VCaP (cell line): ENCODE data around the gene PRKD1.

Experiments used
- H3K27ac ChIP-seq: fragments of 450-650 bp; 2 replicates; pipeline ENCODE4 v1.5.1; 2017
- TF ChIP-seq, protein P1 (sequence below): fragments of 450-650 bp; conservative IDR thresholded peaks from 2 replicates; pipeline ENCODE4 v1.5.1; 2017; ENCODE audit warnings: mild to moderate bottlenecking, moderate library complexity

The PRKD1 gene

DNA sequence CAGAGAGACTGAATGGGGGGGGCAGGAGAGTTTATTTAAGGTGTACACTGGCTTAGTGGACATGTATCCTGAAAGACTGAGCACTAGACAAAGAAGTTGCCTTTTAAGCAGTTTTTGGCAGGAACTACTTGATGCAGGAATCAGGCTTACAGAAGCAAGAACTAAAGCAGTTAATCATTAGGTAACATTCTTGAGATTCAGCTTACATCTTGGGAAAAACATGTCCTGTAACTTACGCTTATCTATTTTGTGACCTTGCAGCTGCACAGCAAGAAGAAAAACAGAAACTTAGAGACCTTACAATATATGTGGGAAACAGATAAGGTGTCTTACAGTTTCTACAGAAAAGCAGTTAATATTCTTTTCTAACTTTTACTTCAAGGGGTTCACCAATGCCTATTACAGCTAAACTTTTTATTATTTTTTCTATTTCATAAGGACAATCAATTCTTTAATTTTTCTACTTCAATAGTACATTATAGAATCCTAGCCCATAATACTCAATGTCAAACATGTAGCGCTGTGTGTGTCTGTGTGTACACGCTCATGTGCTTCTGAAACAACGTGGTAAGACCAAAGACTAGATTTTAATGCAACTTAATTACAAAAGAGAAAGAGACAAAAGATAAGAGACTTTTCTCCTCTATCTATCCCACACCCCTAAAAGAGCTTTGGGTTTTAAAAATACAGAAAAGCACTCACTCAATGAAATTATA, 276.9 kb downstream of the PRKD1 start:
- H3K27ac ChIP-seq, result no peak overlapping the region
- TF ChIP-seq, protein P1, sequence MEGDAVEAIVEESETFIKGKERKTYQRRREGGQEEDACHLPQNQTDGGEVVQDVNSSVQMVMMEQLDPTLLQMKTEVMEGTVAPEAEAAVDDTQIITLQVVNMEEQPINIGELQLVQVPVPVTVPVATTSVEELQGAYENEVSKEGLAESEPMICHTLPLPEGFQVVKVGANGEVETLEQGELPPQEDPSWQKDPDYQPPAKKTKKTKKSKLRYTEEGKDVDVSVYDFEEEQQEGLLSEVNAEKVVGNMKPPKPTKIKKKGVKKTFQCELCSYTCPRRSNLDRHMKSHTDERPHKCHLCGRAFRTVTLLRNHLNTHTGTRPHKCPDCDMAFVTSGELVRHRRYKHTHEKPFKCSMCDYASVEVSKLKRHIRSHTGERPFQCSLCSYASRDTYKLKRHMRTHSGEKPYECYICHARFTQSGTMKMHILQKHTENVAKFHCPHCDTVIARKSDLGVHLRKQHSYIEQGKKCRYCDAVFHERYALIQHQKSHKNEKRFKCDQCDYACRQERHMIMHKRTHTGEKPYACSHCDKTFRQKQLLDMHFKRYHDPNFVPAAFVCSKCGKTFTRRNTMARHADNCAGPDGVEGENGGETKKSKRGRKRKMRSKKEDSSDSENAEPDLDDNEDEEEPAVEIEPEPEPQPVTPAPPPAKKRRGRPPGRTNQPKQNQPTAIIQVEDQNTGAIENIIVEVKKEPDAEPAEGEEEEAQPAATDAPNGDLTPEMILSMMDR, result no peak

DNA sequence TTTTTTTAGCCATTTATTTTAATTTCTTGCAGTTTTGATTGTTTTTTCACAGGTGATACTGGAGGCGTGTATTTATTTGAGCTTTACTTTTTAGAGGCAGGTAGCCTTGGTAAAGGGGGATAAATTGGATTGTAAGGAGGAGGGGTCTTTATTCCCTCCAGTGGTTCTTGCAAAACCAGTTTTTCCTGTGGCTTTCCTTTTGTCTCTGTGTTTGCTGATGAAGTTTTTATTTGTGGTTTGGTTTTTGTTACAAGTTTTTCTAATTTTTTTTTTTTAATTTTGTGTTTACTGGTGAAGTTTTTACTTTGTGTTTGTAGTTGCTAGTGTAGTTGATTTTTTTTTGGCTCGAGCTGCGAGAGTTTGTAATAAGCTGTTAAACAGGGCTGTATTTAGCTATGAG, 278.5 kb downstream of the PRKD1 start:
- TF ChIP-seq, protein P1, result no peak
- no peak overlapping the region for H3K27ac ChIP-seq

DNA sequence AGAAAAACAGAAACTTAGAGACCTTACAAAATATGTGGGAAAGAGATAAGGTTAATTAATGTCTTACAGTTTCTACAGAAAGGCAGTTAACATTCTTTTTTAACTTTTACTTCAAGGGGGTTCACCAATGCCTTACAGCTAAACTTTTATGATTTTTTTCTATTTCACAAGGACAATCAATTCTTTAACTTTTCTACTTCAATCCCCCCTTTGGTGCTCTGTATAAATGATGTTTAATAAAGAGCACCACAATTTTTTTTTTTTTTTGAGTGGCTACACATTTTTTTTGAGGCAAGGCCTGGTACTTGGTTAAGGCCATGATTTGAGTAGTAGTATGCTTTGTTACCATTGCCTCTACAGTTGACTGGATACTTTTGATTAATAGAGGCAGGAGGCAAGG, 279.6 kb downstream of the PRKD1 start:
- TF ChIP-seq, protein P1, result no peak

DNA sequence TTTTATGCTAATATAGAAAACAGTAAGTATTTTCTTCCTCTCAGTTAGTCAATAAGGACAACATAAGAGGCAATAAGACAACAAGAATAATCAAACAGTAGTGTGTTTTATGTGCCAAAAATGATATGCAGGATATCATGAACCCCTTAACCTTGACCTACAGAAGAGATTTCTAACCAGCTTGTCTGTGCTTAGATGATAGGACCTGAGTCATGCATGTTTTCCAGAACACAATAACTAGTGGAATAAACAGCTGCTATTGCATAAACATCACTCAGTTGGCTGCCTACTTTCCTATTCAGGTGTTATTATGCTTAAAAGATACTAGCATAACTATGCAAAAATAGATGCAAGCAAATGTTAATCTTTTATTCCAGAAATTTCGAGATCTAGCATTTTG, 282.5 kb downstream of the PRKD1 start:
- peak overlapping the region; percentile 66; the same call in 1 of the 2 replicates for H3K27ac ChIP-seq
- TF ChIP-seq, protein P1, result no peak

More for the DNA sequence above, 279.6 kb downstream of the PRKD1 start:
- no peak overlapping the region for H3K27ac ChIP-seq

DNA sequence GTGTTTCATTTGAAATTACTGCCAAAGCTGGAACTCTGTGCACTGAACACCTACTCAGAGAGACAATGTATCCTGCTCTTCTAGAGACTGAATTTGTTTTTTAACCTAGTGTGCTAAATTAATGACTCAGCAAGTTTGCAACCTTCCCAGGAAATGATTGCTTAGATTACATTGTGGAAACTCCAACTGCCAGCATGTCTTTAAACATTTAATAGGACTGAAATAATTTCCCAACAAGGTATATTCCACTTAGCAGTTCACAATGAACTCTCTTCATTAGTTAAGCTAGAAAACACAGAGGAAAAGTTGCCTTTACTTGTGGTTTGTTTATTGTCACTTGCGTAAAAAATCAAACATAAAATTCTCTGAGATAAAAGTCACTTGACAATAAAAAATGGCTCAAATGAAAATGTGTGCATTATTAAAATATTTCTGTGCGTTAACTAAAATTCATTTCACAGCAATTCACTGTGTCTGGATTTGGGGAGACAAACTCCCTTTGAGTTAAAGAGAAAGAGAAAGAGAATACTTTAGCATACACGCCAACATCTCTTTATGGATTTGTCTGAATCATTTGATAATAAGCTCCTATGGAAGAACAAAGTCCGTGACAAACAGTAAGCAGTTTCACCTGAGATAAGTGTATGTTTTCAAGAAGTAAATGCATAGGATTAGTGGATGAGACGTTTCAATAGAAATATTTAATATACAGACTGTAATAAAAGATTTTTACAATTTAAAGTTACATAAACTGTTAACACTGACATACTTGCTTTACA, 284.0 kb downstream of the PRKD1 start:
- TF ChIP-seq, protein P1, result no peak
- peak overlapping the region; percentile 66 for H3K27ac ChIP-seq

DNA sequence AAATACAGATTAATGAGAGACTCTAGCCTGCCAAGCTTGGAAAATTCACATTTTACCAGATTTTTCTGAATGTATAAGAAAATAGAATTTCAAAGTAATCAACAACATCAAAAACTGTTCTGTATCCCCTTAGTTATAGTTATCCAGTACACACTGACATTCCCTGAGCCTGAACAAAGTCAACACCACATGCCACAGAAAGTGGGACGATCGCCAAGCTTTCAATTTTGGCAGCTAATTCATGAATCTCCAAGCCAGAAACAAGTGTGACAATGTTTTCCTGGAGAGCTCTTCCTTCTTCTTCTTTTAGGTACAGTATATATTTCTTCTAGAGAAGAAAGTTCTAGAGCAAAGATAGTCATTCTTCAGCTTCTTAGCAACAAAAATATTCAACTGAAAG, 290.2 kb downstream of the PRKD1 start:
- TF ChIP-seq, protein P1, result no peak
- peak overlapping the region; percentile 80 for H3K27ac ChIP-seq

DNA sequence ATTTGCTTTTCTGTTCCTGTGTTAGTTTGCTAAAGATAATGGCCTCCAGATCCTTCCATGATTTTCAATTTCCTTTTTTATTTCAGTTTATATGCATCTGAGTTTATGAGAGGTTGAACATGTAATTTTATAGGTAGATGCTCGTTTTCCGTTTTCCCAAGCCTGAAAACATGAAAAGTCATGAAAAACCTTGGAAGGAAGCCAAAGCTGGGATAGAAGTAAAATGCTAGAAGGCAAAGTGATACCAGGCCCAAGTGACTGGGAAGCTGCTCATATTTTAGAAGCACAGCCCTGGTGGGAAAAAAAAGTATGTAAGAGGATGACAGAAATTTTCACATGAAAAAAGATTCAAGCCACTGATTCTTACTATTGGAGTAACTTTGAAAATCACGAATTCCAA, 290.8 kb downstream of the PRKD1 start:
- TF ChIP-seq, protein P1, result no peak
- peak overlapping the region; percentile 80 for H3K27ac ChIP-seq
